ENCODE results near the gene PRDM12.

The PRDM12 gene

GRCh38 chr9:130731355-130731754 is 67.0 kb downstream of the PRDM12 start:
- DNase-seq = no peak

GRCh38 chr9:130732136-130732535 is 67.7 kb downstream of the PRDM12 start:
- peak; percentile 18 to 59 for DNase-seq

Measured in NCI-H524 (cell line).